Lower lobe of right lung (tissue), 2 donors: ENCODE measurements around the gene MBD1. TPM values are rescaled to one million over a fixed set of nuclear protein-coding genes. Genes with fewer than 3 reads are reported as not detected.

Source experiments
- ATAC-seq, 2 donors: fragments of 200-7000 bp; cut with Tn5 transposase; one replicate each; pipeline ENCODE4 v1.9.1; 2020 to 2022; ENCODE audit warnings: mild to moderate bottlenecking in 2 of 2, moderate library complexity in 2 of 2
- DNase-seq: peaks from one replicate; pipeline ENCODE4 v3.0.0-alpha.2; 2020
- H3K27ac ChIP-seq: fragments of 200-600 bp; one replicate; pipeline ENCODE4 v1.8.0; 2022
- H3K27me3 ChIP-seq: fragments of 200-600 bp; one replicate; pipeline ENCODE4 v1.8.0; 2022; ENCODE audit warnings: low read depth
- H3K36me3 ChIP-seq: fragments of 200-600 bp; one replicate; pipeline ENCODE4 v1.8.0; 2022; ENCODE audit warnings: mild to moderate bottlenecking
- H3K4me1 ChIP-seq: fragments of 200-600 bp; one replicate; pipeline ENCODE4 v1.8.0; 2022
- H3K4me3 ChIP-seq: fragments of 200-600 bp; one replicate; pipeline ENCODE4 v1.8.0; 2022; ENCODE audit warnings: mild to moderate bottlenecking
- H3K9me3 ChIP-seq: fragments of 200-600 bp; one replicate; pipeline ENCODE4 v1.8.0; 2022
- intact Hi-C: fragments of 100-400 bp; cut with DNase I; formaldehyde crosslinking; loops from one replicate; pipeline ENCODE4 v1.11.0; 2022
- total RNA-seq: library from RNA; stranded (reverse); fragmentation: NEBNext Ultra II Directional; extraction: Animal tissue kit (Norgen Biotek cat#: 25700); gene quantifications from one replicate; pipeline ENCODE4 v1.2.1, GENCODE V29; 2021
- TF ChIP-seq, protein P1 (sequence below): fragments of 200-600 bp; IDR thresholded peaks from one replicate; pipeline ENCODE4 v1.8.0; 2022; ENCODE audit warnings: antibody characterized with exemption, mild to moderate bottlenecking
- donor health status: DM: no; HTN: yes; CAD: no; lungs with severe emphysema.

Gene MBD1
- total RNA-seq, 1 donor from 2014 or later = 64.1 TPM

DNA sequence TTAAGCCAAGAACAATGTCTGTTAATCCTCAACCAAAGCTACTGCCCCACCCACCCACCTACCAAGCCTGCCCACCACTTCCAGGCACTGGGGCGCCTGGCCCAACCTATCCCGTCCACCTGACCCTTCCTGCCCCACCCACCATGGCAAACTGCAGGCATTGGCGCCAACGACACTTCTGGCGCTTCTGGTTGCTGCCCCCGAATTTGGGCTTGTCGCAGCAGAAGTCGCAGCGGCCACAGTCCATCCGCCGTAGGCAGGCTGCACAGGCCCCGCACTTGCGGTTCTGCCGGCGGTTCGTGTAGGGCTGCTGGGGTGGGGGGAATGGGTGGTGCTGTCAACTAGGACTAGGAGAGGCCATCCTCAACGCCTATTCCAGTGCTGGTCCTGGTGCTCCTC, 7.3 kb downstream of the MBD1 start:
- Histone ChIP-seq H3K4me1 (peaks cover 6% of the 10 kb centered on the region), H3K27ac (no peak overlapping the region), H3K9me3 (no peaks in the 10 kb centered on the region), H3K36me3 (peaks cover 97% of the 10 kb centered on the region), H3K4me3 (no peak overlapping the region), H3K27me3 (no peaks in the 10 kb centered on the region)
- intact Hi-C loops = no loop called here
- DNase-seq = no peak
- ATAC-seq = no peak
- TF ChIP-seq, protein P1, sequence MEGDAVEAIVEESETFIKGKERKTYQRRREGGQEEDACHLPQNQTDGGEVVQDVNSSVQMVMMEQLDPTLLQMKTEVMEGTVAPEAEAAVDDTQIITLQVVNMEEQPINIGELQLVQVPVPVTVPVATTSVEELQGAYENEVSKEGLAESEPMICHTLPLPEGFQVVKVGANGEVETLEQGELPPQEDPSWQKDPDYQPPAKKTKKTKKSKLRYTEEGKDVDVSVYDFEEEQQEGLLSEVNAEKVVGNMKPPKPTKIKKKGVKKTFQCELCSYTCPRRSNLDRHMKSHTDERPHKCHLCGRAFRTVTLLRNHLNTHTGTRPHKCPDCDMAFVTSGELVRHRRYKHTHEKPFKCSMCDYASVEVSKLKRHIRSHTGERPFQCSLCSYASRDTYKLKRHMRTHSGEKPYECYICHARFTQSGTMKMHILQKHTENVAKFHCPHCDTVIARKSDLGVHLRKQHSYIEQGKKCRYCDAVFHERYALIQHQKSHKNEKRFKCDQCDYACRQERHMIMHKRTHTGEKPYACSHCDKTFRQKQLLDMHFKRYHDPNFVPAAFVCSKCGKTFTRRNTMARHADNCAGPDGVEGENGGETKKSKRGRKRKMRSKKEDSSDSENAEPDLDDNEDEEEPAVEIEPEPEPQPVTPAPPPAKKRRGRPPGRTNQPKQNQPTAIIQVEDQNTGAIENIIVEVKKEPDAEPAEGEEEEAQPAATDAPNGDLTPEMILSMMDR = no peak

DNA sequence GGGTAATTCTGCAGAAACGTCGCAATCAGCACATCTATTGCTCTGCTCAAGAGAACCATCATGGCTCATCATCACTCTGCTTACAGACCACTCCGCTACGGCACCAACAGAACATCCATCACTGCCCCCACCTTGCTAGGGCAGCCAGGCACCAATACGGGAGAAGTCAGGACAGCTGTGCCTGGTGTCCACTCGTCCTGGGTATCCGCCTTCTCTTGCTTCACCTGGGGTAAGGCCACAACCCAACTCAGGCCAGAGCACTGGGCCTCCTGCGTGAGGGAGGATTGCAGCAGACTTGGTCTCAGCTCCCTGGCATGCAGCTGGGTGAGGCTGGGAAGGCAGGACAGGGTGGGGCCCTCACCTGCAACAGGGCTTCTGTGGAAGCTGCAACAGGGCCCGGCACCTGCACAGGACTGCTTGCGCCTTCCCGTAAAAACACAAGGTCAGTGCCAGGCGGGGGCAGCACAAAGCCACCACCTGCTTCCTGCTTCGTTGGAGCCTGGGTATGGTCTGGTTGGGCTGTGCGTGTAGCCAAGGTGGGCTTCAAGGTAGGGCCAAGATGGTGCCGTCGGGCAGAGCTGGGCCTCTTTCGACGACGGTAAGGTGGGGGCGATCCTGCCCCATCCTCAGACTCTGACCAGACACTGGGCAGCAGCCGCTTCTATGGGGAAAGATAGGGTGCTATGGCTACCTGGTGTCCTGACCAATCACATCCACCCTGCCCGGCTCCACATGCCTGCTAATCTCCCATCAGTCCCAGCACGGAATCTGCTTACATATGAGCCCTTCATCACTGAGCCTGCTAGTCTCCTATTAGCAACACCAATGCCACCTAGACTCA, 7.9 kb downstream of the MBD1 start:
- TF ChIP-seq, protein P1 = no peak
- H3K4me1 ChIP-seq = no peaks in the 10 kb centered on the region
- no peaks in the 10 kb centered on the region for H3K9me3 ChIP-seq
- DNase-seq (no peak), ATAC-seq (no peak)
- intact Hi-C loops = no loop called here
- H3K36me3 ChIP-seq = peaks cover 95% of the 10 kb centered on the region
- no peaks in the 10 kb centered on the region for H3K27me3 ChIP-seq
- H3K4me3 ChIP-seq = no peak overlapping the region
- H3K27ac ChIP-seq = no peak overlapping the region

DNA sequence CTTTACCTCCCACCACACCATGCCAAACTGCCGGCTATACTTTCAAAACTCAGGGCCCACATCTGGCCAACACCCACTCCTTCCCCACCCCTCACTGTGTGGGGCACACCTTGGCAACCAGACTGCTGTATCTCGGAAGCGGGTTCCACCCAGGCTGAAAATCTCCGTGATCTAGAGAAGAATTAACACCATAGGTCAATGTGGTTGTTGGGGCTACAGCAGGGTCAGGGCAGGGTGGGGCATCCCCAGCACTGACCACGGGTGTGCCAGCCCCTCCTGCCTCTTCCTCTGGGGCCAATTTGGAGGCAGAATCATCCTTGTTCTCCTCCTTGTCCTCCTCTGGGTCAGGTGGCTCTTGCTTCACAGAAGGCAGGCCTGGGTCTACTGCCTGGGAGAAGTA, 8.8 kb downstream of the MBD1 start:
- intact Hi-C loops = no loop called here
- Histone ChIP-seq H3K9me3 (no peaks in the 10 kb centered on the region), H3K4me3 (no peak overlapping the region), H3K27ac (no peak overlapping the region), H3K4me1 (peaks cover 5% of the 10 kb centered on the region), H3K27me3 (no peaks in the 10 kb centered on the region), H3K36me3 (peaks cover 88% of the 10 kb centered on the region)
- TF ChIP-seq, protein P1 = no peak
- no peak for ATAC-seq
- no peak for DNase-seq

DNA sequence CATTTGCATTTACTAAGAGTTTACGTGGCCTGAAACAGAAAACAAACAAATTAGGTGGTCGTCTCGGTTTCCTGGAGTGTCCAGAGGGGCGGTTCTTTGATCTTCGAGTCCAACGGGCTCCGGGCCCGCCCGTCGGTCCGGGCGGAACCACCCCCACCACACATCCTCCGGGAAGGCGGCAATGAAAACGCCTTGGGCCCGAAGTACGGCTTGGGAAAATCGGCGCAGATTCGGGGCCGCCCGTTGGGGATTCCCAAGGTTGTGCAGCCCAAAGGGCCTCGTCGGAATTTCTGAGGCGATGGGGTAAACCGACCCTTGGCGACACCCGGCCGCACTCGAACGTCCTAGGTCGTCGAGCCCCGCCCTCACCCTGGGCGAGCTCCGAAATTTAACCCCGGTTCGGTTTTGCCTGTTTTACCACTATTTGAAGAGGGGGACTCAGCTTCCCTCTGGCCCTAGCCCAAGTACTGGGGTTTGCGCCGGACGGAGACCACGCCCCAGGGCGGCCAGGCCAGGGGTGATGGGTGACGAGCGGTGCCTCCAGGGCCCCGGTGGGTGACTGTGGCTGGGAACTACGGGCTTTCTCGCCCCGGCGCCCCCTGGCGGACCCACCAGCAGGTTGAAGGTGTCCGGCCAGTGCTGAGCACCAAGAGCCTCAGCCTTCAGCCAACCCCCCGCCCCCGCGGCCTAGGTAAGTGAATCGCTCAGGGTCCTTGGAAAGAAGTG, 13.1 kb downstream of the MBD1 start:
- Histone ChIP-seq H3K27ac (peak overlapping the region; percentile 78), H3K27me3 (no peaks in the 10 kb centered on the region), H3K9me3 (no peaks in the 10 kb centered on the region), H3K36me3 (peaks cover 45% of the 10 kb centered on the region), H3K4me3 (peak overlapping the region; percentile 62), H3K4me1 (peaks cover 23% of the 10 kb centered on the region)
- peak; percentile 92 for DNase-seq
- TF ChIP-seq, protein P1 = peak; percentile 82
- intact Hi-C loops = no loop called here
- ATAC-seq = peak; percentile 86 to 89

DNA sequence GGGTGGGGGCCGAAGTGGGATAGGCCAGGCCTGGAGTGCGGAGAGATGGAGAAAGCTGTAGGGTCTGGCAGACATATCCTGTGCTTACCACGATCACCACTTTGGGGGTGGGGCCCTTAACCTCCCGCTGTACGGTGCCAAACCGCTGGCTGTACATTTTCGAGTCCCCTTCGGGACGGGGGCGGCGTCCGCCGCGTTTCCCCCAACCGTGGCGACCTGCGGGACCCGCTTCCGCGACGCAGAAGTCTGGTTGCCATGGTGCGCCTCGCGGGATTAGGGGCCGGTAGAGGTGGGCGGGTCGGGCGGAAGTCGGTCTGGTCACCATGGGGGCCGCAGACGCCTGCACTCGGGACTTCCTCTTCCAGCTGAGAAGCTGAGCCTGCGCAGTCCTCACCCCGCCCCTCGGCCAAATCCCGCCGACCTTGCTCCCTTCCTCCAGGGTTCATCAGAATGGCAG, 15.0 kb downstream of the MBD1 start, which contains the start of gene CFAP53:
Gene CFAP53, minus strand, starts transcription at position 248 of the 457 bp plus-strand sequence. Its CDS starts 91 bp downstream, at position 157.
- Histone ChIP-seq H3K27ac (peak within 1 kb of the TSS; percentile 78), H3K9me3 (no peaks in the 10 kb centered on the region), H3K4me1 (peaks cover 23% of the 10 kb centered on the region), H3K36me3 (peaks cover 26% of the 10 kb centered on the region), H3K4me3 (peak within 1 kb of the TSS; percentile 82), H3K27me3 (no peaks in the 10 kb centered on the region)
- intact Hi-C loops = no loop called here
- DNase-seq (peak; percentile 96), ATAC-seq (peak; percentile 97 to 99)
- TF ChIP-seq, protein P1 = no peak
